NCI-H1092 (cell line): Measurements from ENCODE around the gene ABTB2.

ENCODE experiments used
- DNase-seq: peaks from one replicate; lab custom pipeline; 2025; lab: John Stamatoyannopoulos, UW

ABTB2 gene

DNA sequence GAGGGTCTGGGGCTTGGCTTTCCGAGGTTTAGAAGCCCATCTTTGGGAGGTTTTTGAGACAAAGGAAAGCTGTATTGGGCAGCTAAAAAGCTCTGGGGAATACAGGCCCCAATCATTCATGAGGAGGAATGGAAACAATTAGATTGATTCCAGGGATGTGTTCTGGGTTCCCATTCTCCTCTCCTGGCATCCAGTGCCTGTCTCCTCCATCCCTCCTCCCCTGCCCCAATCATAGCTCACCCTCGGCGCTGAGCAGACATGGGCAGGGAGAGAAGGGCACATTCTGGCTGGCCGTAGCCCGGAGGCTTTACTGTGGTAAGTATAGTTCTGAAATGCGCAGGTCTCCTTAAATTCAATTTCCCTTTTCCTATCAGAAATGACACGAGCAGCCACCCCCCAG, 42.4 kb downstream of the ABTB2 start:
- DNase-seq, result no peak

DNA sequence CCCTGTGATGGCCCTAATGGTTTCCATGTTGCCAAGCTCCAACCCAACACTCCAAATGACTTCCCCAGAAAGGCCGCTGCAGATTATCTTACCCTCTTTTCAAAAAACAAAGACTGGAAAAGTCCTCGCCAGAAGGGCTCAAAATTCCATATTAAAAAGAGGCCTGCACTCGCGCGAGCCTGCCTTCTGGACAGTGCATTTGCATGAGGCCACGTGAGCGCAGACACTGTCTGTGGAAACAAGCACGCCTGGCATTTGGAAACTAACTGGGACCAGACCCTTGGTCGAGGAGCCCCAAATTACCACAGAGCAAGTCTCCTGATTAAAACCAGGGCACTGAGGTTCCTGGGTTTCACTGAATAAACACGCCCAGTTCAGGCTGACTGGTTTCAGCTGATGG, 42.9 kb downstream of the ABTB2 start:
- no peak for DNase-seq

DNA sequence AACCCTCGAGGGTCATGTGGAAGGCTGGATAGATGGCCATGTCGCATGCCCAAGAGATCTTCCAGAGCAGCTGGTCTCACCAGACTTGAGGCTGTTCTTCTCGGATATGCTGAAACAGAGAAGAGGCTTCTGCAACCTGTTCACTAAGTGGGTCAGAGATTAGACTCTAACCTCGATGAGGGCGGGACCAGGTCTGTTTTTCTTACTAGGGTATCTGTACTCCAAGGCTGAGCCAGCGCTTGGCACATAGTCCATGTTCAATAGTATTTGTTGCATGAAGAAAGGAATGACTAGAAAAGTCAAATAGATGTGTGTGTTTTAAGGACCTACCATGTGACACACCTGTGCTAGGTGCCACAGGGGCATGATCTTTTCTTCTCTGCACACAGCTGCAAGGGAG, 43.6 kb downstream of the ABTB2 start:
- DNase-seq, result no peak

DNA sequence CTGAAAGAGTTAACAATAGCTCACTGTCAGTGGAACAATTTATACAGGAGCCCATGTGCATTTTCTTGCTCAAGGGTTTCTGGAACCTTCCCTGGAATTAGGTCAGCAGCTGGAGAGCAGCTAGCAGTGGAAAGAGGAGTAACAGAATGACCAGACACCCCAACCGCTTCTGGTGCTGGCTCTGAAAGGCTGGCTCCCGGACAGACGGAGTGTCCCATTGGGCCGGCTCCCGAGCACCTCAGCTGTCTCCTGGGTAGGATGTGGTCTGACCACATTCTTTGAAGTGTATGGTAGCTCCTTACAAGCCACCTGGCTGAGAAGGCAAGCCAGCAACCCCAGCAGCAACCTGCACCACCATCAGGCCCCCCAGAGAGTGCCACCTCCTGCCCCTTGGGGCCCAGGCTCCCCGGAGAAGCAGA, 44.7 kb downstream of the ABTB2 start:
- no peak for DNase-seq

DNA sequence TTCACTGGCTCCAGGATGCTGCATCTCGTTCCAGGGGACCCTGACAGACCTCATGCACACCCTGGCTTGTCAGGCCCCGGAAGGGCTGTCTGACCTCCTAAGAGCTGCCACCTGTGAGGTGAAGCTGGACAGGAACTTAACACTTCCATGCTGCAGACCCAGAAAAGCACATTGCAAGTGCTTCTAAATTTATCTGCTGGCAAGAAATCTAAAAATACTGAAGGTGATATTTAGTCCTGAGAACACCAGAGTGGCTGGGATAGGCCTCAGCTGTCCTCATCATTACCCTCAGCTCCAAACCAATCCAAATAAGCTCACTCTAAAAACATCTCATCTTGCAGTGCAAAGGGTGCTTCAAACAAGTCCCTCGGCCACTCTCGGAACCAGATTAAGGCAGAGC, 46.7 kb downstream of the ABTB2 start:
- no peak for DNase-seq

DNA sequence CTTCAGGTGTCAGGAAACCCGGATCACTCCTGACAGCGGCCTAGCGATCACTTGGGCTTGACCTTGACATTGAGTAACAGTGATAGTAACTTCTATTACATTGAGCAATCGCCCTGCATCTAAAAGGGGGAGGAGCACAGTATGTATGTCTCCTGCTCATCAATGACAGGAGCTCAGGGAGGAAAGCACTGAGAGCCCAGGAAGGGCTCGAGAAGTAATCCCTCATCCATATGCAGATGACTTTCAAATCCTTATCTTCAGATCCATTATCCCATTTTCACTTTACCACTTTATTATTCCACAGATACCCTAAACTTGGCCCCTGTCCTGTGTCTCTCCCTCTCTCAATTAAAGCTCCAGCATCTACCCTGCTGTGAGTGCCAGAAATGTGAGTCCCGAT, 47.8 kb downstream of the ABTB2 start:
- DNase-seq, result no peak

DNA sequence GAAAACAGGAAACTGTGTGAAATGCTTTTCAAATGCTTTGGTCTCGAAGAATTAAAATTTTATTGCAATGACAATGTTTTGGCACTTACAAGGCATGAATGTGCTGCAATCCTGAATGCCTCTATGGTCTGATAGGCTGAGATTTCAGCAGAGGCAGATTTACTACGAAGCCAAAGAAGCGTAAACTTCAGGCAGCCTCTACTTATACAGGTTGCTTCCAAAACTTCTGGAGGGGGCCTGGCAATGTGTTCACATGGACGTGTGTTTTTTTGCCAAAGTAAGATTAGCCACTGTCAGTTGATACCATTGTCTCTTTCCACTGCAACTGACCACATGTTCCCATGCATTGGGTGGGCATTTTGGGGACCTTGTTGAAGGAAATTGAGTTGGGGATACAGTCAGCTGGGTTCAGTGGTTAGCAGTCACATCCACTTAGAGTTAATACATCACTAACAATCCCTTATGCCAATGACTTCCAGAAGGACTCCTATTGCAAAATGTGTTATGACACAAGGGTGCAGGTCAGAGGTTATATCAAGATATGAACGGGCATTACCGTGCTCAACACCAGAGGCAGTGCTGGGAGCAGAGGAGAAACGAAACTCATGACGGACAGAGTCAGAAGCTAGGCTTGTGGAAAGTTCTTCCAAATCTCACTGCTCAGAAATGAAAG, 48.8 kb downstream of the ABTB2 start:
- no peak for DNase-seq

DNA sequence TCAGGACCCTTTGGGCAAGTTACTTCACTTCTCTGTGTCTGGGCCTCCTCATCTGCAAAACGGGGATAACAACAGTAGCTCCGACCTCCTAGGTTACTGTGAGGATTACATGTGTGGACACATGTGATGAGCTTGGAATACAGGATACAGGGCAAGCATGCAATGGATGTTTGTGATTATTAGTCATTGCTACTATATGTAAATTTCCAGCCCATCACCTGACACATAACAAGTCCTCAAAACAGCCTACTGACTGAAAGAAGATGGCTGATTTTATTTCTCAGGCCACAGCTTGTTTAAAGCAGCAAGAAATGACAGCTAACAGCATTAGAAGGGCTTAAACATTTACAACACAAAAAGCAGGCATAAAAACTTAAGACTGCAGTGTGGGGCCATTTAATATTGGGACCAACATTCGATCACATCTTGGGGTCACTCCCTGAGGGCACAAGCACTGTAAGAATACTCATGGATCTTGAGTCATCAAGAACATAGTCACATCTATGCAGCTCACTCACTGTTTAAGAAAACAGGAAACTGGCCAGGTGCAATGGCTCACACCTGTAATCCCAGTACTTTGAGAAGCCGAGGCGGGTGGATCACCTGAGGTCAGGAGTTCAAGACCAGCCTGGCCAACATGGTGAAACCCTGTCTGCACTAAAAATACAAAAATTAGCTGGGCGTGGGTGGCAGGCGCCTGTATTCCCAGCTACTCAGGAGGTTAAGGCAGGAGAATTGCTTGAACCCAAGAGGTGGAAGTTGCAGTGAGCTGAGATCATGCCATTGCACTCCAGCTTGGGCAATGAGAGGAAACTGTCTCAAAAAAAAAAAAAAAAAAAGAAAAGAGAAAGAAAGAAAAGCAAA, 49.5 kb downstream of the ABTB2 start:
- no peak for DNase-seq

DNA sequence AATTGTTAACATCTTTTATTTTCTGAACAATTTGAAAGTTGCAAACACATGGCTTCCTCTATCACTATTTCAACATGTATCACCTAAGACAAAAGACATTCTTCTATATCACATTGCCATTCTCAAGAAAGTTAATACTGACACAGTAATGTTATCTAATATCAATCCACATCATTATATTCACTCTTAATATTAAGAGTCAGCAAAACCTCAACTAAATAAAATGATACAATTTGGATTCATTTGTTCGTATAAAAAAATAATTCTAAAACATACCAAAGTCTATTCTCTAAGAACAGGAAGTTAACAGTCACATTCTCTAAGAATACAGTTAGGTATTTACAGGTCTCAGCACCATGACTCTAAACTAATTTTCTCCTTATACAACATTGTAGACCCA, 52.0 kb downstream of the ABTB2 start:
- no peak for DNase-seq

DNA sequence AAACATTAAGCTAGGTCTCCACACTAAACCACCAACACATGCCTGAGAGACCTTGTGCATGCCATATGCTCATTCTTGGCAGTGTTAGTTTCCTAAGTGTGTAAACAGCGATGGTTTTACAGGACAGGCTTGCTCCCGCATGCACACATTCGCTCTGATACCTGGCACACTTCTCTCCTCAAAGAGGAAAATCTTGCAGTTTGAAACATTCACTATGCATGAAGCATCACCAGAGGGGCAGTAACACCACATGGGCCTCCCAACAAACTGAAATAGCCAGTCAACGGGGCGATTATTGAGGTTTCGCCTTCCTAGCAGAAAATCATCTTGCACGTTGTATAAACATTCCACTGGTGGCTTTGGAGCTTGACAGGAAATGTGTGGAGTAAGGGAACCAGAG, 52.6 kb downstream of the ABTB2 start:
- DNase-seq, result no peak

DNA sequence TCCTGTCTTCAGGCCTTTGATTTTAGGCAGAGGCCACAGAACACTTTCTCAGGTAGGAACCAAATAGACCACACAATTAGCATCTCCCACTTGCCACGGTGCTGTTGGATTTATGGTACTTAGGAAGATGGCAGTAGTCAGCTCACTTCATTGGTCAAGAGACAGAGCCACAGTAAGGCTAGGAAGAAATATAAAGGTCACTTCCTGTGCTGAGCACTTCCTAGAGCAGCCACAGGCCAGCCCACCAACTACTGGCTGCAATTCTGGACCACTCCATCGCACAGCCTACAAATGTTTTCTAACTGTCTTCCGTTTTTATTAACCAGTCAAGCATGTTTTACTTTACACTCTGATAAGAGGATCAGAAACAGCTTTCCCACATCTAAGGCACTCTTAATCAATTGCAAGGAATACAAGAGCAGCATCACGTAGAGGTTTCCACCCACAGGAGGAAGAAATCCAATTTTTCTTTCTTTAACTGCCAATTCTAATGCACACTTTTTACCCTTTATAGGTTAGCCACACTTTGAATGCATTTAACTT, 54.7 kb downstream of the ABTB2 start:
- DNase-seq, result no peak

DNA sequence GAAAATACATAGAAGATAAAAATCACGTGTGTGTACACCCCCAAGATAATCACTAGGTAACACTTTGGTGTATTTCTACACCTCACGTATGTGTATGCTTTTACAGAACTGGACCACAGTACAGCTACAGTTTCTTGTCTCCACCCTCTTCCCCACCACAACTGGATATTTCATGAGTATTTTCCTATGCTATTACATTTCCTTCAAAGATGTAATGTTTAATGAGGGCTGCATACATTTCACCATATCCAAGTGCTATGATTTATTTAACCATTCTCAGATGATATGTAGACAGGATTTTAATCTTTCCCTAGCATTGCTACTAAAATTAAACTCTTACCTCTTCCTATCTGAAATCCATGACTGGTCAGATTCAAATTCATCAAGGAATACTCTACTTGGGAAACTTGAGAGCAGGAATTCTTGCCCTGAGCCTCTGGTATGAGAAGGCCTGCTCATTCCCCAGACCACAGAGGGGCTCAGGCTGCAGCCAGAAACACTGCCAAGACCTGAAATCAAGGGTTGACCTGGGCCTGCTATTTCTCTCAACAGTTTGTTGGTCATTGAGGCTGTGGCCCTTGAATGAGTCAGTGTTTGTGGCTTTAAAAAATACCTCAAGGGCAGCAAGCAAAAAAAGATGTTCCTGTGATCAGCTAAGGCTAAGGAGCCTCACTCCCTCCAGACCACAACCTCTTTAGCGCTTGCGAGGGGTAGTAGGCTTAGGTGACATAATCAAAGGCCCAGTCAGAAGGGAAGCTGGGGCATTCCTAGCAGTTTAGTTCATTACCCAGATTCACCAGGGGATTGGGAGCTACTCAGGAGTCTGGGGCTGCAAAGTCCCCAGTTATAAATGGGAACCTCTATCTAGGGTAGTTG, 55.5 kb downstream of the ABTB2 start:
- DNase-seq, result no peak

DNA sequence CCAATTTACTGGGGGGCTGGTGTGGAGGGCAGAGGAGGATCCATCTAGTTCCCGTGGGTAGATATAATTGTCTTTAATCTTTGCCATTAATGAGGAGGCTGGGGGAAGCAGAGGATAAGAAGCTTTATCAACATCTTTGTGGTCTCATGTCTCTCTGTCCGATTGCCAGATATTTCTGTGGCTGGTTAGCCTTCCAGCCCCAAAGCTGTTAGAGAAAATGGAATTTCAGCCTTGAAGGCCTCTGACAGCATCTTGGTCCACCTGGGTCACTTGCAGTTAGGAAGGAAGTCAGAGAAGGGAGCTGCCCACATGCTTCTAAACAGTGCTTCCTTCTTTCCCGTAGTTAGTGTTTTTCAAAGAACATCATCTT, 56.9 kb downstream of the ABTB2 start:
- no peak for DNase-seq

DNA sequence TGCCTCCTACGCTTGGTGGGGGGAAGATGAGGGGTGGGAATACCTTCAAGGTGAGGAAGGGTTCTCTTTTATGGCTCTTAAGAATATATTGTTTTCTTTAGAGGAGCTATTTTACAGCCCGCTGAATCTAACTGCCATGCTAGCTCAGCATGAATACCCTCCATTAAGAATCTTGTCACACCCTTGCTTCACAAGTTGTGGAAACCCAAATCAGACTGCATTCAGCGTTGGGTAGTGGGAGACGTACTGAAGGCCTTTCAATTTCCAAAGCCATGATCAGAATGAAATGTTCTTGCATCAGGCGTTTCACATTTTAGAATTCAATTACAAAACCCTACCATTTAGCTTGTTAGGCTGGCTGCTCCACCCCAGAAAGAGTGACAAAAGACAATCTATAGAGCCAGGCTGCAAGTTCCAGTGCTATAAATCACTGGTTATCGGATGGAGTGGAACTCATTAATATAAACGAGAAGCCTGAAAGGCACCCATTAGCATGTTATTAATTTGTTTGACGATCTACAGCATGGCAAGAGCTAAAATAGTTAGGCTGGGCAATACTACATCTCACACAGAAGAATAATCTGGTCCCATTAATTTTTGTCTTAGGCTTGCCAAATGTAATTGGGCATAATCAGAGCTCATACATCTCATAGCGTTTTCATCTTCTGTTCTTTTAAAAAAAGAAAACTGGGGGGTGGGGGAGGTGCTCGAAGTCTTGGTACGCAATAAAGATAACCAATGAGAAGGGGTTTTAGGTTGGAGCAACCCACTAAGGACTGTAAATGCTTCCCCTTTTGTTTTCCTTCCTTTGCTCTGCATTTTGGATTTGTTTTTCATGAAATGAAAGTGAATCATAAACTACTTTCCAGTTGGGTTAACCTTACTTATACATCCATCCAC, 57.5 kb downstream of the ABTB2 start:
- no peak for DNase-seq

DNA sequence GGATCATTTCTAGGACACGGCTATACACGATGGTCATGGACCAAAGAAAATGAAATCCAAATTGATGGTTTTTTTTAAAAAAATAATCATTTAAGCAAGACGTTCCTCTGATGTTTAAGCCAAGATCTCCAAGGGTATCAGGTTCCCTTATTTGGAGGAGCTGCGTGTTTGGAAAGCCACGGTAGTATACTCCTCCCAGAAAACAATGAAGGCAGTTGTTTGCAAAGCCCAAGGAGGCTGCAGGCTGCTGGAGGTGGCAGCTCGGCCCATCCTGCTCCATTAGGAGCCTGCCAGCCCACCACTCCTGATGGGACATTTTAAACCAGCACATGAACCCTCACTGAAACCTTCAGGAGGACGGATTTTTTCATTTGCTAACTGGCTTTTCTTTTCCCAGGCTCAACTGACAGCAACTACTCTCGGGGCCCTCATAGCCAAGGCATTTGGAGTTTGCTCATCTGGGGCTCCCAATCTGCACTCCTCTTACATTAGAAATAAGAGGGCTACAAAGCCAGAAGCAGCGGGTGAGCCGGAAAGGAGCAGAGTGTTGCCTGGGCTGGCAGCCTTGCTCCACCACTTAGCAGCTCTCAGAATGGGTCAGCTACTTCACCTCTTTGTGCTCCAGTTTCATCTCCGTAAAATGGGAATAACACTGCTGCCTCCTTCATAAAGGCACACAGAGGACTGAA, 58.4 kb downstream of the ABTB2 start:
- no peak for DNase-seq

DNA sequence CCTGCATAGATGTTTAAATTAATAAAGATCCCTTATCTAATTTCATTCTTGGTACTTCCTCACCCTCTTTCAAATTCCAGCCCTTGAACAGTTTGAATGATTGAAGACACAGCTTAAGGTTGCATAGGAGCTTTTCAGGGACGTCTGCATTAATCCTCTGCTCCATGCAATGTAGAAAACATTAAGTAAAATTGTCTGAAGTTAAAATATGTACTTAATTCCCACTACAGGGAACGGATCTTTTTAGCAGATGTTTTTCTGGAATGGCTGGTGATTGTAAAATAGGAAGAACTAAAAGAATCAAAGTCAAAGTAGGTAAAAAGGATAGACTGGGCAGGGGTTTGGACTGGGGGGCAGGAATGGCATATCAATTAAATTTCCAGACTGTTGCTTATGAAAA, 58.9 kb downstream of the ABTB2 start:
- DNase-seq, result no peak

DNA sequence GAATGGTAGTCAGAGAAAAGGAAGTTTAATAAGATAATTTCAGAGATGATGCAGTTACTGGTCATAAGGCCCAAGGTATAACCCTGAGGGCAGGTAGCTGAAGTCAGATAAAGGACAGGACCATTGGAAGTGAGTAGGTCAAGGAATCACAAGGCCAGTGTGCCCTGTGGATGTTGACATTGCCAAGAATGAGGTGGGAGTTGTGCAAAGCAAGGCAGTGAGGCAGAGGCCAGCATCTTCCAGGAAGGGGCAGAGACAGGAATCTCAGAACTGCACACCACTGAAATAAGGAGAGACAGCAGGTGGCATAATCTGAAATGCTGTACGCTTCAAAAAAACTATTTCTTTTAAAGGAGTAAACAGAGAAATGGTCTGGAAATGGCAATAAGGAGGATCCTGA, 61.4 kb downstream of the ABTB2 start:
- DNase-seq, result no peak

DNA sequence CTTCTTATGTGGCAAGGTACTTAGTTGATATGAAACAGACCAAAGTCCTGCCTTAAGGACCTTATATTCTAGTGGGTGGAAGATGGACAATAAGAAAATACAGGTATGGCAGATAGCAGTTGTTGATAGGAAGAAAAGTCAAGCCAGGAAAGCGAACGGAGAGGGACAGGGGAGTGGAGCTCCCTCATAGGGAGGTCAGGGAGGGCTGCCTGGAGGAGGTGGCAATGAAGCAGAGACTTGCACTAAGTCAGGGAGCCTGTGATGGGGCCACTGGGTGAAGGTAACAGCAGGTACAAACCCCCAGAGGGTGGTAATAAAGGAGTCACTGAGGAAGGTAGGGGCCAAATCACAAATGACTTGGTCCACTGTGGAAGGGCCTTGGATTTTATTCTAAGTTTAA, 65.3 kb downstream of the ABTB2 start:
- DNase-seq, result no peak

DNA sequence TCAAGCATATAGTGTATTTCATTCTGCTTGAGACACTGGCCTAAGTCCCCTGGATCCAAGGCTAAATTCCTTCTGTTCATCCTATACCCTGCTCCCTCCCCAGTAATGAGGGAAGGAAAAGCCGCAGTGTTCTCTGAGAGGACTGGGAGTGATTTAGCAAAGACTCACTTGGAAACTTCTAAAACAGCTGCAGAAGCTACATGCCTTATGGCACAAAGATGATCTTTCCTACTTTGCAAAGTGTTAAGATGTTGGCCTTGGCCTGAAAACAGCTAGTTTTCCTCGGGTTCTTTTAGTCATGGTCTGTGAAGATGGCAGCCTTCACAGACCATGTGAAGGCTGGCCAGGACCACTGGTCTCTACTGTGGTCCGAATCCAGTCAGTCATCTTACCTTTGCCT, 65.7 kb downstream of the ABTB2 start:
- no peak for DNase-seq

DNA sequence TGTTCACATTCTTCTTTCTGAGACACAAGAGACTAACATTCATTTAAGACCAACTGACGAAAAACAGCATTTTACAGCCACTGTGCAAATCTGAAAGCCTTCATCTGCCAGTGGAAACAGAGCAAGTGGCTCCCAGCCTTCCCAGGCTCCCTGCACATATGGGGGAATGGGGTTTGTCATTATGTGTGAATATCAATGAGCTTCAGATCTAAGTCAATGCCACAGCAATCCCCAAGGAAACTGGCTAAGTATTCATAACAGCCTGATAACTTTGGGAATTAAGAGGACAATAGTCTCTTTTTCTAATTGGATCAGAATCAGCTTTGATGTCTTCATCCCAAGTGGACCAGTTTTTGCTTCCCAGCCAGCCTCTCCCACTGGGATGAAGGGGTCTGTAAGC, 66.9 kb downstream of the ABTB2 start:
- DNase-seq, result no peak

DNA sequence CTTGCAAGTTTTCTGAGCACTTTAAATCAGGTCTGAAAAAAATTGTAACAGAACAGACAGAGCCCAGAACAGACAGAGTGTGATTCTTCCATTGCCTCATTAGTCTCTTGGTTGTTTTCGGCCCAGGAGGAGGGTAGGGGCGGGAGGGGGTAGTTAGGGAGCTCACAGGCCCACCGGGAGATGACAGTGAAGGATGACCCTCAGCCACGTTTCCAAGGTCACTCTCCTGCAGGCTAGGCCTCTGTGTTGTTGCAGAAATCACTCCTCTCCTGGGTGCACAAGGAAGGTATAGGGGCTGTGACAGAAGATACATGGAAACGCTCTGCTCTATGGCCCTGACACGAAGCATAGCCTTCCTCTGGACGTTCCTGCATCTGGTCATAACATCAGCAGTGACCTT, 69.3 kb downstream of the ABTB2 start:
- DNase-seq, result no peak
